ENCODE data around the gene ADCK1. TPM values are rescaled to one million over a fixed set of nuclear protein-coding genes. Genes with fewer than 3 reads are reported as not detected.

The ADCK1 gene
- total RNA-seq, 1 experiment from 2014 or later, result 11.4 TPM

DNA sequence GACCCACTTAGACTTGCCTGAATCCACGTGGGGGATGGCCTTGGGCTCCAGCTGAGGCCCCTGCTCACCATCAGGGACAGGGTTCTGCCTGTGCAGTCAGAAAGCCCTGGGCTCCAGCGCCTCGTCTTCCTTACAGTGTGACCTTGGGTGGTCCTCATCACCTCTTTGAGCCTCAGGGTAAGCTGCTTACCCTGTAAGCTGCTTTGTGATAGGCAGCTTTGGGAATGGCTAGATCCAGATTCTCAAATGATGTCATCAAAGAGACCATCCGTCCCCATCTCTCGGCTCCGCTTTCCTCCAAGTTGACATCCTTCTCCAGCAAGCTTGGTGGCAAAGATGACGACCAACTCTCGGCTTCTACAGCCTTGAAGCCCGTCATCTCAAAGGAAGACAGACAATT, 127.0 kb downstream of the ADCK1 start:
- ChIA-PET CTCF (interaction anchor here (0.5 kb wide), 1 partner anchor 1007 kb away, joined by 5 read pairs; no protein-coding TSS in a partner anchor), POLR2A (no interaction called here)
- no peaks in the 10 kb centered on the region for H3K4me1 Mint-ChIP-seq
- DNase-seq (ENCODE audit: low spot score) (no peak), ATAC-seq (no peak)
- TF ChIP-seq ZNF396 (CRISPR knock-in tag; IDR thresholded peaks at IDR 0.05; ENCODE audit: borderline replicate concordance) (no peak), NFATC4 (CRISPR knock-in tag; IDR thresholded peaks at IDR 0.05) (no peak), OVOL2 (CRISPR knock-in tag; IDR thresholded peaks at IDR 0.05; ENCODE audit: borderline replicate concordance) (no peak), FOXP1 (CRISPR knock-in tag; IDR thresholded peaks at IDR 0.05; ENCODE audit: borderline replicate concordance) (no peak), ZNF317 (CRISPR knock-in tag; IDR thresholded peaks at IDR 0.05; ENCODE audit: borderline replicate concordance, low read depth) (no peak)
- TF ChIP-seq, protein P1, sequence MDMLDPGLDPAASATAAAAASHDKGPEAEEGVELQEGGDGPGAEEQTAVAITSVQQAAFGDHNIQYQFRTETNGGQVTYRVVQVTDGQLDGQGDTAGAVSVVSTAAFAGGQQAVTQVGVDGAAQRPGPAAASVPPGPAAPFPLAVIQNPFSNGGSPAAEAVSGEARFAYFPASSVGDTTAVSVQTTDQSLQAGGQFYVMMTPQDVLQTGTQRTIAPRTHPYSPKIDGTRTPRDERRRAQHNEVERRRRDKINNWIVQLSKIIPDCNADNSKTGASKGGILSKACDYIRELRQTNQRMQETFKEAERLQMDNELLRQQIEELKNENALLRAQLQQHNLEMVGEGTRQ (CRISPR knock-in tag; IDR thresholded peaks at IDR 0.05), result no peak
- no peak overlapping the region for H3K27ac Mint-ChIP-seq
- no peak overlapping the region for H3K4me3 Mint-ChIP-seq
- 0 out of 2 replicates have a peak, but pooled peaks cover 4% of the 10 kb centered on the region for H3K9me3 Mint-ChIP-seq
- peaks cover 3% of the 10 kb centered on the region; the same call in 1 of the 2 replicates for H3K36me3 Mint-ChIP-seq
- H3K27me3 Mint-ChIP-seq (ENCODE audit: low read depth), result no peaks in the 10 kb centered on the region

DNA sequence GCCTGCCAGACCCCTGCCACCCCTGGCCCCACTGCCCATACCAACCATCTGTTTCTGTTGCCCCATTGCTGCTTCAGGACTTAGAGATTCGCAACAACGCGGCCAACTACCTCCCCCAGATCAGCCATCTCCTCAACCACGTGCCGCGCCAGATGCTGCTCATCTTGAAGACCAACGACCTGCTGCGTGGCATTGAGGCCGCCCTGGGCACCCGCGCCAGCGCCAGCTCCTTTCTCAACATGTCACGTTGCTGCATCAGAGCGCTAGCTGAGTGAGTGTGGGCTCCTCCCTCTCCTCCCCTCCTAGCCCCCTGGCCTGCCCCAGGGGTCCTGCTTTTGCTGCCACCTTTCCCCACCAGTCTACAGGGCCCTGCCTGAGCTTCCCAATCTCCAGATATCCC, 131.5 kb downstream of the ADCK1 start:
- ATAC-seq, result no peak
- ChIA-PET CTCF (no interaction called here), POLR2A (no interaction called here)
- Mint-ChIP-seq H3K4me3 (no peak overlapping the region), H3K36me3 (peaks cover 44% of the 10 kb centered on the region), H3K27me3 (ENCODE audit: low read depth) (no peaks in the 10 kb centered on the region), H3K4me1 (no peaks in the 10 kb centered on the region), H3K27ac (no peak overlapping the region), H3K9me3 (peaks cover 33% of the 10 kb centered on the region)
- DNase-seq (ENCODE audit: low spot score), result no peak
- TF ChIP-seq, protein P2, sequence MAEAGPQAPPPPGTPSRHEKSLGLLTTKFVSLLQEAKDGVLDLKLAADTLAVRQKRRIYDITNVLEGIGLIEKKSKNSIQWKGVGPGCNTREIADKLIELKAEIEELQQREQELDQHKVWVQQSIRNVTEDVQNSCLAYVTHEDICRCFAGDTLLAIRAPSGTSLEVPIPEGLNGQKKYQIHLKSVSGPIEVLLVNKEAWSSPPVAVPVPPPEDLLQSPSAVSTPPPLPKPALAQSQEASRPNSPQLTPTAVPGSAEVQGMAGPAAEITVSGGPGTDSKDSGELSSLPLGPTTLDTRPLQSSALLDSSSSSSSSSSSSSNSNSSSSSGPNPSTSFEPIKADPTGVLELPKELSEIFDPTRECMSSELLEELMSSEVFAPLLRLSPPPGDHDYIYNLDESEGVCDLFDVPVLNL (CRISPR knock-in tag; IDR thresholded peaks at IDR 0.05; ENCODE audit: borderline replicate concordance, low read depth), result no peak
- TF ChIP-seq FOXJ3 (CRISPR knock-in tag; IDR thresholded peaks at IDR 0.05; ENCODE audit: borderline replicate concordance), result no peak

DNA sequence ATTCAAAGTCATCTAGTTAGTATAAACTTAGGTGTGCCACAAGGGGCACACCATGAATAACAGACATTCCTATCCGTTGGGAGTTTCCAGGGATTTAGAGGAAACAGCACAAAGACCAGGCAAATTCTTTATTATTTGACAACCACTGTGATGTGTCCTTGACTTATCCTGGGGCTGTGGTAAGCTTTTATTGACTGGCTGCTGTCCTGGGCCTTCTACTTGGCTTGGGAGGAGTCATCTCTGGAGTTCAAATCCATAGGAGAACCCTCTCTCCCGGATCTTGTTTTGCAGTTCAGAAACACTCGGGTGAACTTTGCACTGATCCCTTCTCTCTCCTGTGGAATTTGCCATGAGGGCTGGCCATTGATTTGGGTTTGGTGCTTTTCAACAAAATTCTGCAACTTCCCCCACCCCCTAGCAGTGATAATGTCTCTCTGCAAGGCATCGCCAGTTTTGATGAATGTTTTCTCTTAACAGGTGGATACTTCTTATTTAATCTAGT, 136.3 kb downstream of the ADCK1 start:
- Mint-ChIP-seq H3K9me3 (peaks cover 57% of the 10 kb centered on the region), H3K27me3 (ENCODE audit: low read depth) (no peaks in the 10 kb centered on the region), H3K27ac (no peak overlapping the region), H3K4me3 (no peak overlapping the region), H3K4me1 (no peaks in the 10 kb centered on the region), H3K36me3 (peaks cover 53% of the 10 kb centered on the region)
- POLR2A ChIA-PET, result no interaction called here
- TF ChIP-seq JUN (CRISPR knock-in tag; IDR thresholded peaks at IDR 0.05), result no peak
- no peak for TF ChIP-seq ZBTB21 (CRISPR knock-in tag; IDR thresholded peaks at IDR 0.05; ENCODE audit: borderline replicate concordance)
- no peak for TF ChIP-seq NR1H2 (CRISPR knock-in tag; IDR thresholded peaks at IDR 0.05)
- no peak for TF ChIP-seq ZNF396 (CRISPR knock-in tag; IDR thresholded peaks at IDR 0.05; ENCODE audit: borderline replicate concordance)
- TF ChIP-seq, protein P3, sequence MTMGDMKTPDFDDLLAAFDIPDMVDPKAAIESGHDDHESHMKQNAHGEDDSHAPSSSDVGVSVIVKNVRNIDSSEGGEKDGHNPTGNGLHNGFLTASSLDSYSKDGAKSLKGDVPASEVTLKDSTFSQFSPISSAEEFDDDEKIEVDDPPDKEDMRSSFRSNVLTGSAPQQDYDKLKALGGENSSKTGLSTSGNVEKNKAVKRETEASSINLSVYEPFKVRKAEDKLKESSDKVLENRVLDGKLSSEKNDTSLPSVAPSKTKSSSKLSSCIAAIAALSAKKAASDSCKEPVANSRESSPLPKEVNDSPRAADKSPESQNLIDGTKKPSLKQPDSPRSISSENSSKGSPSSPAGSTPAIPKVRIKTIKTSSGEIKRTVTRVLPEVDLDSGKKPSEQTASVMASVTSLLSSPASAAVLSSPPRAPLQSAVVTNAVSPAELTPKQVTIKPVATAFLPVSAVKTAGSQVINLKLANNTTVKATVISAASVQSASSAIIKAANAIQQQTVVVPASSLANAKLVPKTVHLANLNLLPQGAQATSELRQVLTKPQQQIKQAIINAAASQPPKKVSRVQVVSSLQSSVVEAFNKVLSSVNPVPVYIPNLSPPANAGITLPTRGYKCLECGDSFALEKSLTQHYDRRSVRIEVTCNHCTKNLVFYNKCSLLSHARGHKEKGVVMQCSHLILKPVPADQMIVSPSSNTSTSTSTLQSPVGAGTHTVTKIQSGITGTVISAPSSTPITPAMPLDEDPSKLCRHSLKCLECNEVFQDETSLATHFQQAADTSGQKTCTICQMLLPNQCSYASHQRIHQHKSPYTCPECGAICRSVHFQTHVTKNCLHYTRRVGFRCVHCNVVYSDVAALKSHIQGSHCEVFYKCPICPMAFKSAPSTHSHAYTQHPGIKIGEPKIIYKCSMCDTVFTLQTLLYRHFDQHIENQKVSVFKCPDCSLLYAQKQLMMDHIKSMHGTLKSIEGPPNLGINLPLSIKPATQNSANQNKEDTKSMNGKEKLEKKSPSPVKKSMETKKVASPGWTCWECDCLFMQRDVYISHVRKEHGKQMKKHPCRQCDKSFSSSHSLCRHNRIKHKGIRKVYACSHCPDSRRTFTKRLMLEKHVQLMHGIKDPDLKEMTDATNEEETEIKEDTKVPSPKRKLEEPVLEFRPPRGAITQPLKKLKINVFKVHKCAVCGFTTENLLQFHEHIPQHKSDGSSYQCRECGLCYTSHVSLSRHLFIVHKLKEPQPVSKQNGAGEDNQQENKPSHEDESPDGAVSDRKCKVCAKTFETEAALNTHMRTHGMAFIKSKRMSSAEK (CRISPR knock-in tag; IDR thresholded peaks at IDR 0.05; ENCODE audit: borderline replicate concordance), result no peak
- no peak for TF ChIP-seq SMAD4 (CRISPR knock-in tag; IDR thresholded peaks at IDR 0.05)
- no peak for TF ChIP-seq OVOL2 (CRISPR knock-in tag; IDR thresholded peaks at IDR 0.05; ENCODE audit: borderline replicate concordance)
- no peak for TF ChIP-seq ATF1 (CRISPR knock-in tag; IDR thresholded peaks at IDR 0.05)
- TF ChIP-seq, protein P1 (CRISPR knock-in tag; IDR thresholded peaks at IDR 0.05), result no peak
- TF ChIP-seq, protein P4, sequence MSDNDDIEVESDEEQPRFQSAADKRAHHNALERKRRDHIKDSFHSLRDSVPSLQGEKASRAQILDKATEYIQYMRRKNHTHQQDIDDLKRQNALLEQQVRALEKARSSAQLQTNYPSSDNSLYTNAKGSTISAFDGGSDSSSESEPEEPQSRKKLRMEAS (CRISPR knock-in tag; IDR thresholded peaks at IDR 0.05), result no peak
- no peak for TF ChIP-seq CBFB (CRISPR knock-in tag; IDR thresholded peaks at IDR 0.05; ENCODE audit: low read depth)
- TF ChIP-seq, protein P5, sequence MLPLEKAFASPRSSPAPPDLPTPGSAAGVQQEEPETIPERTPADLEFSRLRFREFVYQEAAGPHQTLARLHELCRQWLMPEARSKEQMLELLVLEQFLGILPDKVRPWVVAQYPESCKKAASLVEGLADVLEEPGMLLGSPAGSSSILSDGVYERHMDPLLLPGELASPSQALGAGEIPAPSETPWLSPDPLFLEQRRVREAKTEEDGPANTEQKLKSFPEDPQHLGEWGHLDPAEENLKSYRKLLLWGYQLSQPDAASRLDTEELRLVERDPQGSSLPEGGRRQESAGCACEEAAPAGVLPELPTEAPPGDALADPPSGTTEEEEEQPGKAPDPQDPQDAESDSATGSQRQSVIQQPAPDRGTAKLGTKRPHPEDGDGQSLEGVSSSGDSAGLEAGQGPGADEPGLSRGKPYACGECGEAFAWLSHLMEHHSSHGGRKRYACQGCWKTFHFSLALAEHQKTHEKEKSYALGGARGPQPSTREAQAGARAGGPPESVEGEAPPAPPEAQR (CRISPR knock-in tag; IDR thresholded peaks at IDR 0.05), result no peak
- TF ChIP-seq, protein P6, sequence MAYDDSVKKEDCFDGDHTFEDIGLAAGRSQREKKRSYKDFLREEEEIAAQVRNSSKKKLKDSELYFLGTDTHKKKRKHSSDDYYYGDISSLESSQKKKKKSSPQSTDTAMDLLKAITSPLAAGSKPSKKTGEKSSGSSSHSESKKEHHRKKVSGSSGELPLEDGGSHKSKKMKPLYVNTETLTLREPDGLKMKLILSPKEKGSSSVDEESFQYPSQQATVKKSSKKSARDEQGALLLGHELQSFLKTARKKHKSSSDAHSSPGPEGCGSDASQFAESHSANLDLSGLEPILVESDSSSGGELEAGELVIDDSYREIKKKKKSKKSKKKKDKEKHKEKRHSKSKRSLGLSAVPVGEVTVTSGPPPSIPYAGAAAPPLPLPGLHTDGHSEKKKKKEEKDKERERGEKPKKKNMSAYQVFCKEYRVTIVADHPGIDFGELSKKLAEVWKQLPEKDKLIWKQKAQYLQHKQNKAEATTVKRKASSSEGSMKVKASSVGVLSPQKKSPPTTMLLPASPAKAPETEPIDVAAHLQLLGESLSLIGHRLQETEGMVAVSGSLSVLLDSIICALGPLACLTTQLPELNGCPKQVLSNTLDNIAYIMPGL (CRISPR knock-in tag; IDR thresholded peaks at IDR 0.05), result no peak
- TF ChIP-seq SP1 (CRISPR knock-in tag; conservative IDR thresholded peaks at IDR 0.05), result no peak
- CTCF ChIA-PET, result no interaction called here
- no peak for DNase-seq (ENCODE audit: low spot score)
- ATAC-seq, result no peak

Data from WTC11 (cell line).